HG03442 (cell line): Measurements from ENCODE around the gene ETV6.

Experiments used
- ATAC-seq: cut with Tn5 transposase; IDR thresholded peaks from one replicate; pipeline ENCODE4 v1.9.1; 2021; ENCODE audit warnings: mild to moderate bottlenecking, moderate library complexity; ENCODE audit not compliant: unreplicated experiment

ETV6 gene

GRCh38 chr12:11689591-11690186 lies 40.2 kb downstream of the ETV6 start:
- ATAC-seq: no peak

DNA sequence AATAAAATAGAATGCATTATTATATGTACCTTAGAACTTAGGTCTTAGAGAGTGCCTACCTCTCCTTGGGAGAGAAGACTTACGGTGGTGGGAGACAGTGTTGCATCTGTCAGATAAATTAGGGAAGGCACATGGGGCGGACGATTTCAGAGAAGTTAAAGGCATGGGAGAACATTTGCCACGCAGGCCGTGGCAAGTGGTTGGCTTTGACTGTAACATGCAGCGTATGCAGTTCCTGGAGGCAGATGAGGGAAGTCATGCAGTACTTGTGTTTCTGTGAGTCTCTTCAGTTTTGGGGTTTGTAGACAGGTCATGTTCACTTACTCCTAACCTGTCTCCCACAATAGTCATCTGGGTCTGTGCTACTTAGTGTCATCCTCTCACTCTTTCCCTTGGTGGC lies 43.6 kb downstream of the ETV6 start:
- no peak for ATAC-seq

GRCh38 chr12:11693601-11694000 lies 44.1 kb downstream of the ETV6 start:
- ATAC-seq: no peak

- ATAC-seq: no peak
Observed at GRCh38 chr12:11694528-11694927, 45.1 kb downstream of the ETV6 start.

DNA sequence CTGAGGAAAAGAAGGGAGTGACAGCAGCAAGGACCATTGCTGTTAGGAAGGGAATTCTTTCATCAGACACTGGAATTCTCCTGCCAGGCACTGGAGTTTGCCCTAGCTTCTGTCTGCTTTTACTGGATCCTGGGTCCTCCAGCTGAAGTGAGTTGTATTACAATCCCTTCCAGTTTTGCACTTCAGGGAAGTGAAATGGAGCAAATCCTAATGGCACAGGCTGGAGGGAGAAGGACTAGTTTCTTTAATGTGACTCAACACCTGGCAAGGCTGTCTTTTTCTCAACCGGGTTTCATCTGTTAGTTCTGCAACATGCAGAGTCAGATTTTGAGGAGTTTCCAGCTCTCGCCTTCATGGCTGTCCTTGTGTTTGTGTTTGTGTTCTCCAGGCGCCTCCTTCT lies 45.8 kb downstream of the ETV6 start:
- ATAC-seq: no peak

DNA sequence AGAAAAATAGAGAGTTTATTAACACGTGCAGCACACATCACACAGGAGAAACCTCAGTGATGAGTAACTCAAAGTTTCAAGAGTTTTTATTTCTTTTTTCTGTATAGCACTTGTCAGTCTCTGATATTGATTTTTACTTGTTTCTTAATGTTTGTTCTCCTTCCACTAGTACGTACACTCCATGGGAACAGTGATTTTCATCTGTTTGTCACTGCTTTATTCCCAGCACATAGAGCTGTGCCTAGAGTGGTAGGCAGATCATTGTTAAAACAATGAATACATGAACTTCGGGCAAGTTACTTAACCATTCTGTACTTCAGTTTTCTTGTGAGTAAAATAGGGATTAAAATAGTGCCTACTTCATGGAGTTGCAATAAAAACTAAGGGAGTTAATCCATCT lies 46.6 kb downstream of the ETV6 start:
- no peak for ATAC-seq

- ATAC-seq: no peak
Observed at GRCh38 chr12:11697131-11697530, 47.7 kb downstream of the ETV6 start.

- no peak for ATAC-seq
Observed at GRCh38 chr12:11697670-11698387, 48.4 kb downstream of the ETV6 start.

GRCh38 chr12:11698729-11699128 lies 49.3 kb downstream of the ETV6 start:
- no peak for ATAC-seq

DNA sequence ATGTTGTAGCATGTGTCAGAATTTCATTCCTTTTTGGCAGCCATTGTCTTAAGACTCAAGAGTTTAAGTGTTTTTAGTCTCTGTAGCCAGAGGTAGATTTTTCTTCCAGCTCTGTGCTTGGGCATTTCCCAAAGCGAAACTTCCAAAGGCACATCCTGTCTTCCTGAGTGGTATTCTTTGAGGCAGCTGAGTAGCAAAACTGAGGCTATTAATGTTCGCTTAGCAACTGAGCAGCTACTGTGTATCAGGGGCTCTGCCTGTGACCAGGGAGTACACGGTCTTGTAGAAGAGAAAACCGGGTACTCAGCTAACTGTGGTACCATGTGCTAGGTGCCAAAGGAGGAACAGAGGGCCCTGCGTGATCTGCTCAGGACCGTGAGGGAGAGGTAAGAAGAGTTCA lies 52.0 kb downstream of the ETV6 start:
- ATAC-seq: no peak

- peak; percentile 63 for ATAC-seq
Observed at GRCh38 chr12:11702959-11703358, 53.5 kb downstream of the ETV6 start.

DNA sequence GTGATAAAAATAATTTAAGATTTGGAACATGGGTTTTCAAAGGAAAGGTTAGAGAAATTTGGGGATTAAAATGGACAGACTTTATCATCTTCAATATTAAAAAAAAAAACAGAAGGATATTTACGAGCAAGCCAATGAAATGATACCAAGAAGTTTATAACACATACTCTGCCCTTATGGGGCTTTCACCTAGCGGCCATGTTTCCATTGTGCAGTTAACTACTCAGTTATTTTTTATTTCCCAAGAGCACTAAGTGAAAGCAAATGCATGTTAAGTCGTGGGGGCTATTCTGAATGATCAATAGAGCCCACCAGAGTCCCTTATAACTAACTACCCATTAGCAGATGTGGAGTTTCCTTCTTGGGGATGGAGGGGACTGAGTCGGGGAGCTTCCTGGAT lies 53.9 kb downstream of the ETV6 start:
- ATAC-seq: no peak

GRCh38 chr12:11704089-11704488 lies 54.6 kb downstream of the ETV6 start:
- ATAC-seq: no peak

- ATAC-seq: no peak
Observed at GRCh38 chr12:11705010-11705409, 55.5 kb downstream of the ETV6 start.

- no peak for ATAC-seq
Observed at GRCh38 chr12:11706509-11707379, 57.3 kb downstream of the ETV6 start.

DNA sequence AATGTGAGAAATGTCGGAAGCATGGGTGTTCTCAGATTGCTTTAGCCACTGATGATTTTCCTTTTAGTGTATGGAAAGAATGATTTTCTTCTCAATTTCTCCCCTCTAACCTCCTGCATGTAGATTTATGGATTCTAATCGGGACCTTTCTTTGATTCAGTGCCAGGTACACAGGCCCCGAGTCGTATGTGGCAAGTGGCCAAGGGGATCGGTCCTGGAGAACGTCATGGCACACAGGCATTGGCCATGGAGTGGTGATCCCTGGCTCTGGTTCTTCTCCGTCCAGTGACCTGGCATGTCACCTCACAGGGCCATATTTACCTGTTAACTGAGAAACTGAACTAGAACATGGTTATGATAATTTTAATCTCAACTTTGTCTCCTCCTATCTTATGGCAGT lies 58.1 kb downstream of the ETV6 start:
- no peak for ATAC-seq

DNA sequence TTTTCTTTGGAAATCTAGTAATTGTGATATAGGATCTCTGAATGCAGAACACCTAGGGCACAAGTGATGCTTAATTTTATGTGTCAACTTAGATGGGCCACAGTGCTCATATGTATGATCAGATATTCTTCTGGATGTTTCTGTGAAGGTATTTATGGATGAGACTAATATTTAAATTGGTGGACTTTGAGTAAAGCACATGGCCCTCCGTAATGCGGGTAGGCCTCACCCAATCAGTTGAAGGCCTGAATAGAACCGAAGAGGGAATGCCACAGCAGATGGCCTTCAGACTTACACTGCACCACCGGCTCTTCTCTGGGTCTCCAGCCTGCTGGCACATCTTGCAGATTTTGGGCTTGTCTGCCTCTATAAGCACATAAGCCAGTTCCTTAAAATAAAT lies 60.0 kb downstream of the ETV6 start:
- no peak for ATAC-seq

GRCh38 chr12:11710431-11710830 lies 61.0 kb downstream of the ETV6 start:
- ATAC-seq: no peak

DNA sequence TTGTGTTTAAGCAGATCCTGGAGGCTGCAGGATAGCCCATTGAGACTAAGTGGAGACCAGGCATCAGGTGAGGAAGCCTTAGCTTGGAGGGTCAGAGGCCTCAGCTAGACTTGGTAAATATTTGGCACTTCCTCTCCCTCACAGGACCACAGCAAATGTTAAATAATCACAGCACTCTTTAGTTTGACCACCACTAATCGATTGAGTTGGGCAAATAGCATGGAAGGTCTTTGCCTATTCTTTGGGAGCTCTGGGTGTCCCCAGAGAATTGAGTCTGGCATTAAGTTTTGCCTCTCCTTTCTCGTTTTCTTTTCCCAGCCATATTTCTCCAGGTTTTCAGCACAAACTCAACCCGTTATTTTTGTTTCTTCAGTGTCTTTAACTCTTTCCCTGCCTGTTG lies 61.4 kb downstream of the ETV6 start:
- ATAC-seq: no peak

- ATAC-seq: no peak
Observed at GRCh38 chr12:11711651-11712327, 62.3 kb downstream of the ETV6 start.

GRCh38 chr12:11712491-11712890 lies 63.0 kb downstream of the ETV6 start:
- no peak for ATAC-seq
